Mesendoderm (in vitro differentiated cells): ENCODE results near the gene LIN7C.

Experiments used
- DNase-seq: peaks from one replicate; pipeline ENCODE4 v3.0.0; 2013
- H2AK5ac ChIP-seq: 2 replicates; pipeline ENCODE4 v1.6.1; 2013; ENCODE audit warnings: low read length, inconsistent platforms
- H2BK120ac ChIP-seq: 2 replicates; pipeline ENCODE4 v1.6.1; 2013; ENCODE audit warnings: low read depth, mild to moderate bottlenecking, low read length, moderate library complexity, mixed read lengths
- H2BK15ac ChIP-seq: replicated peaks from 2 replicates; pipeline ENCODE4 v1.6.1; 2013; ENCODE audit warnings: low read depth, mild to moderate bottlenecking, moderate library complexity
- H2BK5ac ChIP-seq: 2 replicates; pipeline ENCODE4 v1.6.1; 2013; ENCODE audit warnings: low read length, inconsistent platforms
- H3K18ac ChIP-seq: 2 replicates; pipeline ENCODE4 v1.6.1; 2013; ENCODE audit warnings: mild to moderate bottlenecking, low read length, mixed read lengths
- H3K23ac ChIP-seq: one replicate; pipeline ENCODE4 v1.6.1; 2013; ENCODE audit warnings: low read length
- H3K27ac ChIP-seq: 2 replicates; pipeline ENCODE4 v1.5.1; 2013; ENCODE audit warnings: low read depth, mild to moderate bottlenecking, inconsistent platforms, low read length, moderate library complexity
- H3K27me3 ChIP-seq: 2 replicates; pipeline ENCODE4 v1.6.1; 2013; ENCODE audit warnings: low read length, control low read depth, mild to moderate bottlenecking, inconsistent platforms; ENCODE audit not compliant: insufficient read depth, poor library complexity
- H3K36me3 ChIP-seq: 2 replicates; pipeline ENCODE4 v1.6.1; 2013; ENCODE audit warnings: low read length, inconsistent platforms; ENCODE audit not compliant: control insufficient read depth, insufficient read depth
- H3K4ac ChIP-seq: one replicate; pipeline ENCODE4 v1.6.1; 2013; ENCODE audit warnings: low read depth, mild to moderate bottlenecking, low read length, moderate library complexity
- H3K4me1 ChIP-seq: 2 replicates; pipeline ENCODE4 v1.6.1; 2013; ENCODE audit warnings: low read depth, low read length, inconsistent platforms; ENCODE audit not compliant: control insufficient read depth
- H3K4me2 ChIP-seq: 2 replicates; pipeline ENCODE4 v1.6.1; 2013; ENCODE audit warnings: low read length
- H3K4me3 ChIP-seq: 2 replicates; pipeline ENCODE4 v1.5.1; 2013; ENCODE audit warnings: mild to moderate bottlenecking, low read length
- H3K56ac ChIP-seq: one replicate; pipeline ENCODE4 v1.6.1; 2013; ENCODE audit warnings: low read length
- H3K79me1 ChIP-seq: 2 replicates; pipeline ENCODE4 v1.6.1; 2013; ENCODE audit warnings: low read length, inconsistent platforms
- H3K79me2 ChIP-seq: 2 replicates; pipeline ENCODE4 v1.6.1; 2013; ENCODE audit warnings: mild to moderate bottlenecking, low read length; ENCODE audit not compliant: control insufficient read depth, insufficient read depth
- H3K9ac ChIP-seq: 2 replicates; pipeline ENCODE4 v1.6.1; 2013; ENCODE audit warnings: low read length, inconsistent platforms
- H4K5ac ChIP-seq: one replicate; pipeline ENCODE4 v1.6.1; 2013; ENCODE audit warnings: low read length
- H4K8ac ChIP-seq: one replicate; pipeline ENCODE4 v1.6.1; 2013; ENCODE audit warnings: low read depth, mild to moderate bottlenecking, control low read depth, low read length, moderate library complexity
- WGBS: extraction: QIAGEN DNeasy Blood & Tissue Kit; methylation state at CpG from one replicate; pipeline ENCODE4 v1.1.7; 2013; ENCODE audit warnings: low lambda C conversion rate, missing lambda C conversion rate; ENCODE audit not compliant: insufficient coverage; ENCODE audit errors: extremely low coverage; 5-methylcytosine and 5-hydroxymethylcytosine counted together

The LIN7C gene

DNA sequence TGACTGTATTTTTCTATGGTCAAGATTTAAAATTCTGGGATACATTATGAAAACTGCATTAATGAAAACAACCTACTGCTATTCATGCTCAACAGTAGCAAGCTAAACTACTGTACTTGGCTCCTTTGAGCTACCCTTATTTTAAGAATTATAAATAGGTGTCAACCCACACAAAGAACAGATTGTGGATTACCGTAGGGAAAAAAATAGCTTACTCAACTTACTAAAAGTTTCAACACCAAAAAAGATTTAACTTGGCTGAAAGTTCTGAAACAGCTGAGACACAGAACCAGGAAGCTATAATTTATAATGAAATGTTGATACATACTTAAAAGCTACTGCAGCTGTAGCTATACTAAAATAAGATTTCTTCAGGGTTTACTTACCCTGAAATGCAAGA lies 10.1 kb downstream of the LIN7C start:
- Histone ChIP-seq H3K18ac (no peak overlapping the region), H3K4me3 (no peak overlapping the region), H3K36me3 (peaks cover 2% of the 10 kb centered on the region), H3K9ac (no peak overlapping the region), H3K27ac (no peak overlapping the region), H2AK5ac (no peak overlapping the region), H3K79me2 (no peaks in the 10 kb centered on the region), H3K4me2 (no peak overlapping the region), H3K56ac (no peak overlapping the region), H4K8ac (no peak overlapping the region), H2BK15ac (no peak overlapping the region), H3K27me3 (no peaks in the 10 kb centered on the region), H3K23ac (no peak overlapping the region), H2BK120ac (no peak overlapping the region), H3K4me1 (no peaks in the 10 kb centered on the region), H4K5ac (no peak overlapping the region), H3K79me1 (no peaks in the 10 kb centered on the region), H2BK5ac (no peak overlapping the region), H3K4ac (no peak overlapping the region)
- no CpG with 5 or more reads among the region's 1 CpG for WGBS
- DNase-seq, result no peak

- Histone ChIP-seq H4K5ac (no peak overlapping the region), H3K4ac (no peak overlapping the region), H3K79me1 (no peaks in the 10 kb centered on the region), H3K79me2 (no peaks in the 10 kb centered on the region), H3K27ac (no peak overlapping the region), H3K36me3 (peaks cover 2% of the 10 kb centered on the region), H2BK120ac (no peak overlapping the region), H3K27me3 (no peaks in the 10 kb centered on the region), H3K4me2 (no peak overlapping the region), H3K18ac (no peak overlapping the region), H2AK5ac (no peak overlapping the region), H2BK15ac (no peak overlapping the region), H3K9ac (no peak overlapping the region), H3K56ac (no peak overlapping the region), H2BK5ac (no peak overlapping the region), H3K4me3 (no peak overlapping the region), H3K4me1 (no peaks in the 10 kb centered on the region), H3K23ac (no peak overlapping the region), H4K8ac (no peak overlapping the region)
- no peak for DNase-seq
- WGBS, result no CpG with 5 or more reads among the region's 1 CpG
Observed at GRCh38 chr11:27495710-27496300, 10.8 kb downstream of the LIN7C start.

DNA sequence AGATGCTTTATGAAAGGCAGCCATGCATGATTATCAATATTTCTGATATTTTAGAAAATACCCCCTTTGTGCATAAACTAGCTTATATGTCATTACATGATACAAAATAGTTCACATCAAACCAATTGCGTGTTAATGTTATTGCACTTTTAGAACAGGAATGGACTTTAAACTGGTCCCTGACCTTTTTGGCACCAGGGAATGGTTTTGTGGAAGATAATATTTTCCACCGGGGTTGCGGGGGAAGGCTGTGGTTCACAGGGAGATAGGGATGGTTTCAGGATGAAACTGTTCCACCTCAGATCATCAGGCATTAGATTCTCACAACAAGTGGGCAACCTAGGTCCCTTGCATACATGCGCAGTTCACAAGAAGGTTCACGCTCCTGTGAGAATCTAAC lies 17.5 kb downstream of the LIN7C start:
- peaks cover under 1% of the 10 kb centered on the region for H3K36me3 ChIP-seq
- H3K56ac ChIP-seq, result no peak overlapping the region
- no peak overlapping the region for H2BK15ac ChIP-seq
- no peak overlapping the region for H3K27ac ChIP-seq
- H3K18ac ChIP-seq, result no peak overlapping the region
- no peaks in the 10 kb centered on the region for H3K4me1 ChIP-seq
- no peak overlapping the region for H4K8ac ChIP-seq
- H3K79me2 ChIP-seq, result no peaks in the 10 kb centered on the region
- no peak overlapping the region for H3K4ac ChIP-seq
- no peak overlapping the region for H3K4me2 ChIP-seq
- peak overlapping the region; percentile 7 for H3K4me3 ChIP-seq
- H2BK120ac ChIP-seq, result no peak overlapping the region
- no CpG with 5 or more reads among the region's 5 CpGs for WGBS
- H3K27me3 ChIP-seq, result no peaks in the 10 kb centered on the region
- H3K23ac ChIP-seq, result no peak overlapping the region
- DNase-seq, result no peak
- H4K5ac ChIP-seq, result no peak overlapping the region
- no peak overlapping the region for H3K9ac ChIP-seq
- no peak overlapping the region for H2BK5ac ChIP-seq
- no peak overlapping the region for H2AK5ac ChIP-seq
- H3K79me1 ChIP-seq, result no peaks in the 10 kb centered on the region

- no peak overlapping the region for H3K23ac ChIP-seq
- H3K4me1 ChIP-seq, result no peaks in the 10 kb centered on the region
- no peak overlapping the region for H3K4ac ChIP-seq
- H2BK15ac ChIP-seq, result no peak overlapping the region
- H3K4me2 ChIP-seq, result no peak overlapping the region
- no peaks in the 10 kb centered on the region for H3K79me1 ChIP-seq
- WGBS, result no CpG with 5 or more reads among the region's 6 CpGs
- no peak for DNase-seq
- H2AK5ac ChIP-seq, result no peak overlapping the region
- no peak overlapping the region for H2BK120ac ChIP-seq
- no peak overlapping the region for H3K9ac ChIP-seq
- no peaks in the 10 kb centered on the region for H3K79me2 ChIP-seq
- H3K27ac ChIP-seq, result no peak overlapping the region
- no peak overlapping the region for H3K56ac ChIP-seq
- no peak overlapping the region for H4K5ac ChIP-seq
- no peak overlapping the region for H3K18ac ChIP-seq
- no peaks in the 10 kb centered on the region for H3K36me3 ChIP-seq
- no peak overlapping the region for H2BK5ac ChIP-seq
- H3K4me3 ChIP-seq, result no peak overlapping the region
- no peaks in the 10 kb centered on the region for H3K27me3 ChIP-seq
- no peak overlapping the region for H4K8ac ChIP-seq
Observed at GRCh38 chr11:27487706-27488105, 18.9 kb downstream of the LIN7C start.

DNA sequence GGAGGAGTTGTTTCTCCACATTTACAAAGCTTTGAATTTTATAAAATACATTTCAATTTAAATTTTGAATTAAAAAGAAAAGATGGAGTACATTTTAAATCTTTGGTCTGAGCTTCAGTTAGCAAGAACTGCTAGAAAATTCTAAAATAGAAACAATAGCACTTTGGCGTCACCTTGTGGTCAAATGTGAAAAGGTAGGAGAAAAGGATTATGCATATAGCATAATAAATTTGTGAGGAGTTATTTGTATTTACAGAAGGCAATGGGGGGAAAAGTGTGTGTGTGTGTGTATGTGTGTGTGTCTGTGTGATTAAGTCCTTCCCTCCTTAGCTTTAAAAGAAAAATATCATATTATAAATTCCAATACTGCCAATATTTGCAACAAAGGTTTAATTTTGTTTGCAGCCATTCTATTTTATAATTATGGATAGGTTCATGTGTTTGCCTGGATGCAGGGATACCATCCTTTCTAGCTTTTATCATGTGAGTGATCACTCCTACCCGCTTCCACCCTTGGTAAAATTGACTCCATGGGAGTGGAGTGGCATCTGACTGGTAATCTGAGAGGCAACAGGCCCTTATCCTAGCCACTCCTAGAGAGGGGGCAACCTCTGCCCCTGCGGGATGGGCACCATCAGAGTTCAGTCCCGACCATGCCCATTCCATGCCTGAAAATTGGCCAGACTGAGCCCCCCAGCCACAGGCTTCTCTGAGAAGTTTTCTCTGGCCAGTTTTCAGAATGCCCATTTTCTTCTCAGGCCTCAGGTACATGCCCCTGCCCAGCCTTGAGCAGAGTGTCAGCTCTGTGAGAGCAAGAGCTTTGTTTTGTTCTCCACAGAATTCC lies 20.4 kb downstream of the LIN7C start:
- H3K9ac ChIP-seq, result no peak overlapping the region
- no peak overlapping the region for H3K4me2 ChIP-seq
- H2BK5ac ChIP-seq, result no peak overlapping the region
- no peak overlapping the region for H2AK5ac ChIP-seq
- H3K79me1 ChIP-seq, result no peaks in the 10 kb centered on the region
- H3K4me1 ChIP-seq, result no peaks in the 10 kb centered on the region
- H3K56ac ChIP-seq, result no peak overlapping the region
- H3K18ac ChIP-seq, result no peak overlapping the region
- H4K8ac ChIP-seq, result no peak overlapping the region
- no CpG with 5 or more reads among the region's 4 CpGs for WGBS
- H3K79me2 ChIP-seq, result no peaks in the 10 kb centered on the region
- H3K23ac ChIP-seq, result no peak overlapping the region
- H3K4ac ChIP-seq, result no peak overlapping the region
- no peaks in the 10 kb centered on the region for H3K36me3 ChIP-seq
- no peak overlapping the region for H2BK15ac ChIP-seq
- no peak overlapping the region for H2BK120ac ChIP-seq
- no peaks in the 10 kb centered on the region for H3K27me3 ChIP-seq
- H3K27ac ChIP-seq, result no peak overlapping the region
- no peak overlapping the region for H3K4me3 ChIP-seq
- DNase-seq, result peak; percentile 57
- H4K5ac ChIP-seq, result no peak overlapping the region
